Measurements from ENCODE around the gene HYPK.

- TF ChIP-seq CTCF (IDR thresholded peaks at IDR 0.05) (no peak), POLR2A (IDR thresholded peaks at IDR 0.05) (peak in 1 of 2 donors; percentile 56)
Measured at GRCh38 chr15:43824302-43825246, 24.2 kb downstream of the HYPK start, which contains the start of gene MFAP1.
